ENCODE results near the gene LARGE1.

LARGE1 gene

DNA sequence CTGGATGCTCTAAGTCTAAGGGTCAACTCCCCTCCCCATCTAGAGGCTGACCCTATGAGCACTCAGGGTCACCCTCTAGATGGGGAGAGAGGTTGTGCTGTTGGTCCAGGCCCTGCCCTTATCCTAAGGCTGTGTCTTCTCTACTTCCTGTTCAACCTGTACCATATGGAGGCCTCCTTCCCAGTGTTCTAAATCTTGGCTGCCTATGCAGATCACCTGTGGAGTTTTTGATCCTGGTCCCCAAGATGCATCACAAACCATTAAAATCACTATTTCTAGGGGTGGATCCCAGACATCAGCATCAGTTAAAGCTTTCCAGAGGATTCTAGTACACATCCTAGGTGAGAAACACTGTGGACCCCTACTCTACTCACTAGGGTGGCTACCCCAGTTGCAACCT lies 26.2 kb downstream of the LARGE1 start:
- Histone ChIP-seq H3K4me1 (ENCODE audit: insufficient read depth, low read length, poor library complexity, severe bottlenecking) (no peaks in the 10 kb centered on the region), H2AFZ (ENCODE audit: low read length) (no peak overlapping the region), H3K79me2 (ENCODE audit: insufficient read depth, low read length) (no peaks in the 10 kb centered on the region), H3K9ac (ENCODE audit: low read depth, low read length, poor library complexity, severe bottlenecking) (no peak overlapping the region), H4K20me1 (ENCODE audit: insufficient read depth, low read length, poor library complexity, severe bottlenecking) (no peaks in the 10 kb centered on the region), H3K9me3 (ENCODE audit: insufficient read depth, low read depth, low read length) (no peaks in the 10 kb centered on the region; the same call in 1 of the 2 replicates), H3F3A (ENCODE audit: low read depth) (no peaks in the 10 kb centered on the region), H3K4me3 (ENCODE audit: low read length, poor library complexity, severe bottlenecking) (no peak overlapping the region), H3K36me3 (ENCODE audit: insufficient read depth, low read length) (no peaks in the 10 kb centered on the region), H3K4me2 (ENCODE audit: low read depth, low read length, poor library complexity, severe bottlenecking) (no peak overlapping the region), H3K27me3 (ENCODE audit: insufficient read depth, low read length, poor library complexity, severe bottlenecking) (no peaks in the 10 kb centered on the region), H3K9me2 (replicated peaks; ENCODE audit: low read depth, low read length) (no peaks in the 10 kb centered on the region)
- TF ChIP-seq, protein P1, sequence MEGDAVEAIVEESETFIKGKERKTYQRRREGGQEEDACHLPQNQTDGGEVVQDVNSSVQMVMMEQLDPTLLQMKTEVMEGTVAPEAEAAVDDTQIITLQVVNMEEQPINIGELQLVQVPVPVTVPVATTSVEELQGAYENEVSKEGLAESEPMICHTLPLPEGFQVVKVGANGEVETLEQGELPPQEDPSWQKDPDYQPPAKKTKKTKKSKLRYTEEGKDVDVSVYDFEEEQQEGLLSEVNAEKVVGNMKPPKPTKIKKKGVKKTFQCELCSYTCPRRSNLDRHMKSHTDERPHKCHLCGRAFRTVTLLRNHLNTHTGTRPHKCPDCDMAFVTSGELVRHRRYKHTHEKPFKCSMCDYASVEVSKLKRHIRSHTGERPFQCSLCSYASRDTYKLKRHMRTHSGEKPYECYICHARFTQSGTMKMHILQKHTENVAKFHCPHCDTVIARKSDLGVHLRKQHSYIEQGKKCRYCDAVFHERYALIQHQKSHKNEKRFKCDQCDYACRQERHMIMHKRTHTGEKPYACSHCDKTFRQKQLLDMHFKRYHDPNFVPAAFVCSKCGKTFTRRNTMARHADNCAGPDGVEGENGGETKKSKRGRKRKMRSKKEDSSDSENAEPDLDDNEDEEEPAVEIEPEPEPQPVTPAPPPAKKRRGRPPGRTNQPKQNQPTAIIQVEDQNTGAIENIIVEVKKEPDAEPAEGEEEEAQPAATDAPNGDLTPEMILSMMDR (conservative IDR thresholded peaks at IDR 0.05; ENCODE audit: low read length) = no peak
- no peak for TF ChIP-seq EZH2phosphoT487 (IDR thresholded peaks at IDR 0.05; ENCODE audit: borderline replicate concordance)

DNA sequence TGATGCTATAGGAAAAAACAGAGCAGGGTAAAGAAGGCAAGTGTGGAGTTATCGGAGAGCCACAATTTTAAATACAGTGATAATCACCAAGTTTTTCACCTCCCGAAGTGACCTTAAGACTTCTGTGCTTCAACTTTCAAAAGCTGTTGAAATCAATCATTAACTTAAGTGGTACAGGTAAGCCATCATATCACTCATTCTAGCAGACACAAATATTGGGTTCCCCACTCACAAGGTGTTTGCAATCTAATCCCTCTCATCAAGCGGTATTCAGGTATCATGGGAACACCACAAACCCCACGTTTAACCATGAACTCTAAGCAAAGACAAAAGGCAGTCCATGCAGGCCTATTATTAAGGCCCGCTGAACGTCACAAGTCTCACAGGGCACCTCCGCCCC lies 26.8 kb downstream of the LARGE1 start:
- H3K79me2 ChIP-seq (ENCODE audit: insufficient read depth, low read length) = no peaks in the 10 kb centered on the region

DNA sequence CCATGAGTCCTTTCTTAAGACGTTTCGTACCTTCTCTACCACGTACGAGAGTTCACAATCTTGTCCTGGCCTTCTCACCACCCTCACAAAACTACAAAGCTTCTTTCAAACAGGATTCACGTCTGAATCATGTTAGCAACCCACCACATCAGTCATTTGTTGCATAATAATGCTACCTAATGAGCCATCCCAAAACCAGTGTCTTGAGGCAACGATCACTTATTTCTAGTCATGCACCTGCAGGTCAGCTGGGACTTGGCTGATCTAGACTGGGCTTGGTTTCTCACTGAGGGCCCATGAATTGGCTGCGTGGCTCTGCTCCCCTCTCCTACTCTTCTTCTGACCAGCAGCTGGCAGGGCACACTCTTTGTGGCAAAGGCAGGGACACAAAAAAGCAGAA lies 28.3 kb downstream of the LARGE1 start:
- Histone ChIP-seq H3K4me3 (ENCODE audit: low read length, poor library complexity, severe bottlenecking) (no peak overlapping the region), H3K9me2 (replicated peaks; ENCODE audit: low read depth, low read length) (no peaks in the 10 kb centered on the region), H3K36me3 (ENCODE audit: insufficient read depth, low read length) (no peaks in the 10 kb centered on the region), H4K20me1 (ENCODE audit: insufficient read depth, low read length, poor library complexity, severe bottlenecking) (no peaks in the 10 kb centered on the region), H3K79me2 (ENCODE audit: insufficient read depth, low read length) (no peaks in the 10 kb centered on the region), H3K9ac (ENCODE audit: low read depth, low read length, poor library complexity, severe bottlenecking) (no peak overlapping the region), H2AFZ (ENCODE audit: low read length) (no peak overlapping the region), H3K9me3 (ENCODE audit: insufficient read depth, low read depth, low read length) (peaks cover 5% of the 10 kb centered on the region; the same call in 1 of the 2 replicates), H3K4me2 (ENCODE audit: low read depth, low read length, poor library complexity, severe bottlenecking) (no peak overlapping the region), H3K4me1 (ENCODE audit: insufficient read depth, low read length, poor library complexity, severe bottlenecking) (no peaks in the 10 kb centered on the region), H3K27me3 (ENCODE audit: insufficient read depth, low read length, poor library complexity, severe bottlenecking) (no peaks in the 10 kb centered on the region), H3F3A (ENCODE audit: low read depth) (no peaks in the 10 kb centered on the region)
- TF ChIP-seq, protein P1 (conservative IDR thresholded peaks at IDR 0.05; ENCODE audit: low read length) = no peak
- TF ChIP-seq EZH2phosphoT487 (IDR thresholded peaks at IDR 0.05; ENCODE audit: borderline replicate concordance) = no peak

More for the DNA sequence above, 26.8 kb downstream of the LARGE1 start:
- H3K4me1 ChIP-seq (ENCODE audit: insufficient read depth, low read length, poor library complexity, severe bottlenecking) = no peaks in the 10 kb centered on the region
- H3K9ac ChIP-seq (ENCODE audit: low read depth, low read length, poor library complexity, severe bottlenecking) = no peak overlapping the region
- no peaks in the 10 kb centered on the region for H3K9me2 ChIP-seq (replicated peaks; ENCODE audit: low read depth, low read length)
- no peak overlapping the region for H3K4me2 ChIP-seq (ENCODE audit: low read depth, low read length, poor library complexity, severe bottlenecking)
- TF ChIP-seq EZH2phosphoT487 (IDR thresholded peaks at IDR 0.05; ENCODE audit: borderline replicate concordance) = no peak
- TF ChIP-seq, protein P1 (conservative IDR thresholded peaks at IDR 0.05; ENCODE audit: low read length) = no peak
- H3K27me3 ChIP-seq (ENCODE audit: insufficient read depth, low read length, poor library complexity, severe bottlenecking) = no peaks in the 10 kb centered on the region
- H4K20me1 ChIP-seq (ENCODE audit: insufficient read depth, low read length, poor library complexity, severe bottlenecking) = no peaks in the 10 kb centered on the region
- no peak overlapping the region for H3K4me3 ChIP-seq (ENCODE audit: low read length, poor library complexity, severe bottlenecking)
- H3K9me3 ChIP-seq (ENCODE audit: insufficient read depth, low read depth, low read length) = no peaks in the 10 kb centered on the region; the same call in 1 of the 2 replicates
- no peaks in the 10 kb centered on the region for H3F3A ChIP-seq (ENCODE audit: low read depth)
- H2AFZ ChIP-seq (ENCODE audit: low read length) = no peak overlapping the region
- no peaks in the 10 kb centered on the region for H3K36me3 ChIP-seq (ENCODE audit: insufficient read depth, low read length)
